WTC11 (cell line): ENCODE results near the gene NOL4L. TPM values are rescaled to one million over a fixed set of nuclear protein-coding genes. Genes with fewer than 3 reads are reported as not detected.

ENCODE experiments used
- ATAC-seq: fragments of 200-7000 bp; cut with Tn5 transposase; 2 replicates; pipeline ENCODE4 v1.10.0; 2021; ENCODE audit warnings: mild to moderate bottlenecking, moderate library complexity
- CTCF ChIA-PET: fragments of 300-600 bp; sonication (Branson Sonifier 250); formaldehyde crosslinking; loops from one replicate; lab custom pipeline; 2021; ENCODE audit warnings: antibody characterized with exemption; lab: Charles Lee
- POLR2A ChIA-PET: fragments of 350-600 bp; sonication (Branson Sonifier 250); formaldehyde crosslinking; loops from one replicate; lab custom pipeline; 2021; ENCODE audit warnings: antibody characterized with exemption; lab: Charles Lee
- DNase-seq: peaks from one replicate; pipeline ENCODE4 v3.0.0; 2021; ENCODE audit warnings: low spot score
- H3K27ac Mint-ChIP-seq: 2 replicates; pipeline ENCODE4 v1.8.0; 2021; ENCODE audit warnings: mixed read lengths
- H3K27me3 Mint-ChIP-seq: 2 replicates; pipeline ENCODE4 v1.8.0; 2021; ENCODE audit warnings: low read depth, mild to moderate bottlenecking, moderate library complexity, mixed read lengths
- H3K36me3 Mint-ChIP-seq: 2 replicates; pipeline ENCODE4 v1.8.0; 2021; ENCODE audit warnings: mixed read lengths
- H3K4me1 Mint-ChIP-seq: 2 replicates; pipeline ENCODE4 v1.8.0; 2022; ENCODE audit warnings: mixed read lengths
- H3K4me3 Mint-ChIP-seq: 2 replicates; pipeline ENCODE4 v1.8.0; 2021; ENCODE audit warnings: mild to moderate bottlenecking, moderate library complexity, mixed read lengths
- H3K9me3 Mint-ChIP-seq: 2 replicates; pipeline ENCODE4 v1.8.0; 2021; ENCODE audit warnings: mixed read lengths
- CBFB ChIP-seq: sonication (generic); formaldehyde crosslinking; IDR thresholded peaks from 2 replicates; pipeline ENCODE4 v1.8.1; 2022; ENCODE audit warnings: mild to moderate bottlenecking, low read depth, missing genetic modification reagents
- CREB1 ChIP-seq: sonication (generic); formaldehyde crosslinking; IDR thresholded peaks from 2 replicates; pipeline ENCODE4 v1.8.0; 2023; ENCODE audit warnings: mild to moderate bottlenecking, missing genetic modification reagents
- FOXJ3 ChIP-seq: sonication (generic); formaldehyde crosslinking; IDR thresholded peaks from 2 replicates; pipeline ENCODE4 v1.9.0; 2021; ENCODE audit warnings: missing genetic modification reagents, mild to moderate bottlenecking, borderline replicate concordance
- FOXK1 ChIP-seq: sonication (generic); formaldehyde crosslinking; IDR thresholded peaks from 2 replicates; pipeline ENCODE4 v1.8.0; 2022; ENCODE audit warnings: mild to moderate bottlenecking, moderate library complexity, missing genetic modification reagents
- GRHL2 ChIP-seq: fragments of 250-450 bp; sonication (Bioruptor Pico); IDR thresholded peaks from 2 replicates; pipeline ENCODE4 v1.8.0; 2022; ENCODE audit warnings: mild to moderate bottlenecking, moderate library complexity; ENCODE audit not compliant: insufficient replicate concordance, severe bottlenecking
- GTF2I ChIP-seq: fragments of 250-450 bp; sonication (Bioruptor Pico); conservative IDR thresholded peaks from 2 replicates; pipeline ENCODE4 v1.4.0; 2021; ENCODE audit warnings: mild to moderate bottlenecking
- IRF2 ChIP-seq: sonication (generic); formaldehyde crosslinking; IDR thresholded peaks from 2 replicates; pipeline ENCODE4 v1.8.0; 2022; ENCODE audit warnings: low read depth, missing genetic modification reagents, borderline replicate concordance
- JUN ChIP-seq: sonication (generic); formaldehyde crosslinking; IDR thresholded peaks from 2 replicates; pipeline ENCODE4 v1.8.0; 2023; ENCODE audit warnings: mild to moderate bottlenecking, missing genetic modification reagents
- MYBL2 ChIP-seq: sonication (generic); formaldehyde crosslinking; IDR thresholded peaks from 2 replicates; pipeline ENCODE4 v1.8.1; 2023; ENCODE audit warnings: mild to moderate bottlenecking, moderate library complexity, missing genetic modification reagents
- NR2C2 ChIP-seq: sonication (generic); formaldehyde crosslinking; IDR thresholded peaks from 2 replicates; pipeline ENCODE4 v1.8.0; 2022; ENCODE audit warnings: mild to moderate bottlenecking, missing genetic modification reagents
- NR3C1 ChIP-seq: sonication (generic); formaldehyde crosslinking; conservative IDR thresholded peaks from 2 replicates; pipeline ENCODE4 v1.8.1; 2023; ENCODE audit warnings: low read depth, mild to moderate bottlenecking, missing genetic modification reagents
- RORB ChIP-seq: fragments of 250-450 bp; sonication (Bioruptor Pico); IDR thresholded peaks from 2 replicates; pipeline ENCODE4 v1.9.0; 2021; ENCODE audit warnings: mild to moderate bottlenecking
- STAT6 ChIP-seq: sonication (generic); formaldehyde crosslinking; conservative IDR thresholded peaks from 2 replicates; pipeline ENCODE4 v1.8.1; 2023; ENCODE audit warnings: mild to moderate bottlenecking, low read depth, missing genetic modification reagents, moderate library complexity
- TP53 ChIP-seq: sonication (generic); formaldehyde crosslinking; IDR thresholded peaks from 2 replicates; pipeline ENCODE4 v1.8.1; 2023; ENCODE audit warnings: mild to moderate bottlenecking, missing genetic modification reagents
- ZBTB21 ChIP-seq: sonication (generic); formaldehyde crosslinking; IDR thresholded peaks from 2 replicates; pipeline ENCODE4 v1.8.1; 2023; ENCODE audit warnings: mild to moderate bottlenecking, missing genetic modification reagents, borderline replicate concordance
- ZBTB43 ChIP-seq: sonication (generic); formaldehyde crosslinking; IDR thresholded peaks from 2 replicates; pipeline ENCODE4 v1.8.1; 2023; ENCODE audit warnings: mild to moderate bottlenecking, missing genetic modification reagents
- ZNF416 ChIP-seq: fragments of 250-450 bp; sonication (Bioruptor Pico); IDR thresholded peaks from 2 replicates; pipeline ENCODE4 v1.9.0; 2021; ENCODE audit warnings: mild to moderate bottlenecking, inconsistent platforms
- ZNF671 ChIP-seq: fragments of 250-450 bp; sonication (Bioruptor Pico); IDR thresholded peaks from 2 replicates; pipeline ENCODE4 v1.8.0; 2021; ENCODE audit warnings: mild to moderate bottlenecking
- ZSCAN18 ChIP-seq: fragments of 250-450 bp; sonication (Bioruptor Pico); IDR thresholded peaks from 2 replicates; pipeline ENCODE4 v2.1.2; 2022; ENCODE audit warnings: mild to moderate bottlenecking, moderate library complexity
- total RNA-seq: library from RNA; stranded (reverse); gene quantifications from 3 replicates; pipeline ENCODE4 v1.2.3, GENCODE V29; 2021
- TF ChIP-seq, protein P1 (sequence below): fragments of 250-450 bp; sonication (Bioruptor Pico); IDR thresholded peaks from 2 replicates; pipeline ENCODE4 v1.9.0; 2021; ENCODE audit warnings: mild to moderate bottlenecking, borderline replicate concordance
- TF ChIP-seq, protein P2 (sequence below): sonication (generic); formaldehyde crosslinking; IDR thresholded peaks from 2 replicates; pipeline ENCODE4 v1.8.1; 2022; ENCODE audit warnings: mild to moderate bottlenecking, missing genetic modification reagents, moderate library complexity, borderline replicate concordance

NOL4L gene
- total RNA-seq, 1 experiment from 2014 or later, result 29.0 TPM

DNA sequence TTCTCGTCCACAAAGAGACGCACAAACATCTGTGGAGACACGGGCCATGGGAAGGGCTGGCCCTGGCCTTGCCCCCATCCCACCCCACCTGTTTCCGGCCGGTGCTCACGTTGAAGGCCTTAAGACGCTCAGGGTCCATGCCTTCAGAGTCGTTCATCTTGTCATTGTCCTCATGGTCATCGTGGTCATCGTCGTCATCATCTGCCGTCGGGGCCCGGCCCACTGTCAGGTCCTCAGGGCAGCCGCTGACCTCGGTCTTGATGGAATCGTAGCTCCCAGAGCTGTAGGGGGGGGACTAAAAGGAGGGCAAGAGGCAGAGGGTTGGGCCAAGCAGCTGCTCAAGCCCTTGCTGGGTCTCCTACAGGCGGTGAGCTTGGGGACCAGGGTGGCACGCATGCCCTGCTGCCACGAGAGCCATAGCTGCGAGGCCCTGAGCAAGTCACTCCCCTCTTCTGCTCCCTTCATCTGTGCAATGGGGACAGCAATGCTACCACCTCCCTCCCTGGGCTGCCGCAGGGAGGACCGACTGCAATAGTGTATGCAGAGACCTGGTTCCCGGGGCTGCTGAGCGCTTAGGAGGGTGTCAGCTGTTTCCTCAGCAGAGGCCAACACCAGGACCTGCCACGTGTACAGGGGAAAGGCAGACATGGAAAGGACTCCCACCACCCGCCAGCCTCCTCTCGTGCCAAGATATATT, 131.5 kb downstream of the NOL4L start (continued):
- TF ChIP-seq CREB1 (CRISPR knock-in tag), result no peak
- no peak for TF ChIP-seq ZNF671 (CRISPR knock-in tag)

DNA sequence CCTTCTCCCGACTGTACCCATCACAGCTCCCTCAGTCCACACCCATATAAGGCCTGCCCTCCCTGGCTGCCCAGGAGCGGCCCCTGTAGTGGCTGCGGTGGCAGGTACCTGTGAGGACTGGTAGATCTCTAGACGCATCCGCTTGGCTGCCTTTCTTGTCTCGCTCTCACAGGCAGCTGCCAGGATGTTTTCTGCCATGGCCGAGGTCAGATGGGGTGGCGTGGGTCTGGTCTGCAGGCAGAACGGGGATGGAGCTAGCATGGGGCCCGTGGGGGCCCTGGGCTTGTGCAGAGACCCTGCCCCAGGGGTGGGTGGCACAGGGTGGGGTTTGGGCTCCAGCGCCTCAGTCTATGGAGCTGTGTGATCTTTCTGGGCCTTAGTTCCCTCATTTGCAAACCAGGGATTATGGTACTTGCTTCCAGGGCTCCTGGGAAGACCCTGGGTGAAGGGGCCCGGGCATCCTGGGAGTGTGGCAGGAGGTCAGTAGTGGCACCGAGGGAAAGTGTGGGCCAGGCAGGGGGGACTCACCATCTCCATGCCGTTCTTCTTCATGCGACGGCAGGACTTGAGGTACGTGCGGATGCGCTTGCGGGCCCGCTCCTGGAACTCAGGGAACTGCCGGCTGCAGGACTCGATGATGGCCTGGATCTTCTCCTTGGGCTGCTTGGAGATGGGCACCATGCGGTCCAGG, 132.2 kb downstream of the NOL4L start:
- Mint-ChIP-seq H3K27me3 (no peaks in the 10 kb centered on the region), H3K4me1 (peaks cover 4% of the 10 kb centered on the region), H3K4me3 (no peak overlapping the region), H3K36me3 (peaks cover 20% of the 10 kb centered on the region; the same call in 1 of the 2 replicates)
- DNase-seq, result no peak
- CTCF ChIA-PET, result interaction anchor here (1.3 kb wide), 1 partner anchor 10 kb away, joined by 3 read pairs; no protein-coding TSS in a partner anchor
- TF ChIP-seq TP53 (CRISPR knock-in tag), result no peak
- no peak for TF ChIP-seq ZBTB43 (CRISPR knock-in tag)
- no peak for TF ChIP-seq GRHL2 (CRISPR knock-in tag)
- TF ChIP-seq IRF2, result no peak
- TF ChIP-seq ZSCAN18 (CRISPR knock-in tag), result no peak
- no peak for TF ChIP-seq JUN (CRISPR knock-in tag)
- no peak for TF ChIP-seq CBFB (CRISPR knock-in tag)
- TF ChIP-seq NR2C2 (CRISPR knock-in tag), result no peak
- TF ChIP-seq MYBL2 (CRISPR knock-in tag), result no peak
- TF ChIP-seq FOXJ3 (CRISPR knock-in tag), result no peak
- no peak for TF ChIP-seq STAT6 (CRISPR knock-in tag)
- TF ChIP-seq, protein P1, sequence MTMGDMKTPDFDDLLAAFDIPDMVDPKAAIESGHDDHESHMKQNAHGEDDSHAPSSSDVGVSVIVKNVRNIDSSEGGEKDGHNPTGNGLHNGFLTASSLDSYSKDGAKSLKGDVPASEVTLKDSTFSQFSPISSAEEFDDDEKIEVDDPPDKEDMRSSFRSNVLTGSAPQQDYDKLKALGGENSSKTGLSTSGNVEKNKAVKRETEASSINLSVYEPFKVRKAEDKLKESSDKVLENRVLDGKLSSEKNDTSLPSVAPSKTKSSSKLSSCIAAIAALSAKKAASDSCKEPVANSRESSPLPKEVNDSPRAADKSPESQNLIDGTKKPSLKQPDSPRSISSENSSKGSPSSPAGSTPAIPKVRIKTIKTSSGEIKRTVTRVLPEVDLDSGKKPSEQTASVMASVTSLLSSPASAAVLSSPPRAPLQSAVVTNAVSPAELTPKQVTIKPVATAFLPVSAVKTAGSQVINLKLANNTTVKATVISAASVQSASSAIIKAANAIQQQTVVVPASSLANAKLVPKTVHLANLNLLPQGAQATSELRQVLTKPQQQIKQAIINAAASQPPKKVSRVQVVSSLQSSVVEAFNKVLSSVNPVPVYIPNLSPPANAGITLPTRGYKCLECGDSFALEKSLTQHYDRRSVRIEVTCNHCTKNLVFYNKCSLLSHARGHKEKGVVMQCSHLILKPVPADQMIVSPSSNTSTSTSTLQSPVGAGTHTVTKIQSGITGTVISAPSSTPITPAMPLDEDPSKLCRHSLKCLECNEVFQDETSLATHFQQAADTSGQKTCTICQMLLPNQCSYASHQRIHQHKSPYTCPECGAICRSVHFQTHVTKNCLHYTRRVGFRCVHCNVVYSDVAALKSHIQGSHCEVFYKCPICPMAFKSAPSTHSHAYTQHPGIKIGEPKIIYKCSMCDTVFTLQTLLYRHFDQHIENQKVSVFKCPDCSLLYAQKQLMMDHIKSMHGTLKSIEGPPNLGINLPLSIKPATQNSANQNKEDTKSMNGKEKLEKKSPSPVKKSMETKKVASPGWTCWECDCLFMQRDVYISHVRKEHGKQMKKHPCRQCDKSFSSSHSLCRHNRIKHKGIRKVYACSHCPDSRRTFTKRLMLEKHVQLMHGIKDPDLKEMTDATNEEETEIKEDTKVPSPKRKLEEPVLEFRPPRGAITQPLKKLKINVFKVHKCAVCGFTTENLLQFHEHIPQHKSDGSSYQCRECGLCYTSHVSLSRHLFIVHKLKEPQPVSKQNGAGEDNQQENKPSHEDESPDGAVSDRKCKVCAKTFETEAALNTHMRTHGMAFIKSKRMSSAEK (CRISPR knock-in tag), result no peak
- no peak for TF ChIP-seq GTF2I
- TF ChIP-seq ZNF416, result no peak
- no peak for TF ChIP-seq RORB (CRISPR knock-in tag)
- no peak for TF ChIP-seq NR3C1 (CRISPR knock-in tag)
- no peak for TF ChIP-seq ZBTB21 (CRISPR knock-in tag)
- no peak for TF ChIP-seq FOXK1 (CRISPR knock-in tag)
- TF ChIP-seq, protein P2, sequence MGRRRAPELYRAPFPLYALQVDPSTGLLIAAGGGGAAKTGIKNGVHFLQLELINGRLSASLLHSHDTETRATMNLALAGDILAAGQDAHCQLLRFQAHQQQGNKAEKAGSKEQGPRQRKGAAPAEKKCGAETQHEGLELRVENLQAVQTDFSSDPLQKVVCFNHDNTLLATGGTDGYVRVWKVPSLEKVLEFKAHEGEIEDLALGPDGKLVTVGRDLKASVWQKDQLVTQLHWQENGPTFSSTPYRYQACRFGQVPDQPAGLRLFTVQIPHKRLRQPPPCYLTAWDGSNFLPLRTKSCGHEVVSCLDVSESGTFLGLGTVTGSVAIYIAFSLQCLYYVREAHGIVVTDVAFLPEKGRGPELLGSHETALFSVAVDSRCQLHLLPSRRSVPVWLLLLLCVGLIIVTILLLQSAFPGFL (CRISPR knock-in tag), result no peak
- TF ChIP-seq, all 79 proteins: peak for 0
- Mint-ChIP-seq H3K9me3 (no peaks in the 10 kb centered on the region), H3K27ac (no peak overlapping the region)
- POLR2A ChIA-PET, result no interaction called here
- no peak for ATAC-seq
